Dermis microvascular lymphatic vessel endothelial cell (primary cell): ENCODE measurements around the gene RAD9A. TPM values are rescaled to one million over a fixed set of nuclear protein-coding genes. Genes with fewer than 3 reads are reported as not detected.

Source experiments
- DNase-seq, 2 donors: peaks; one replicate each; pipeline versions ENCODE4 v3.0.0 to v3.0.0-alpha.2; 2010; ENCODE audit warnings: low read depth in 2 of 2
- total RNA-seq: library from RNA; depleted of rRNA; stranded (reverse); fragments of >200 nt; gene quantifications from 2 replicates; pipeline ENCODE4 v1.2.1, GENCODE V29; 2014

The RAD9A gene
- total RNA-seq = 3.6 and 5.3 TPM in 2 replicates

DNA sequence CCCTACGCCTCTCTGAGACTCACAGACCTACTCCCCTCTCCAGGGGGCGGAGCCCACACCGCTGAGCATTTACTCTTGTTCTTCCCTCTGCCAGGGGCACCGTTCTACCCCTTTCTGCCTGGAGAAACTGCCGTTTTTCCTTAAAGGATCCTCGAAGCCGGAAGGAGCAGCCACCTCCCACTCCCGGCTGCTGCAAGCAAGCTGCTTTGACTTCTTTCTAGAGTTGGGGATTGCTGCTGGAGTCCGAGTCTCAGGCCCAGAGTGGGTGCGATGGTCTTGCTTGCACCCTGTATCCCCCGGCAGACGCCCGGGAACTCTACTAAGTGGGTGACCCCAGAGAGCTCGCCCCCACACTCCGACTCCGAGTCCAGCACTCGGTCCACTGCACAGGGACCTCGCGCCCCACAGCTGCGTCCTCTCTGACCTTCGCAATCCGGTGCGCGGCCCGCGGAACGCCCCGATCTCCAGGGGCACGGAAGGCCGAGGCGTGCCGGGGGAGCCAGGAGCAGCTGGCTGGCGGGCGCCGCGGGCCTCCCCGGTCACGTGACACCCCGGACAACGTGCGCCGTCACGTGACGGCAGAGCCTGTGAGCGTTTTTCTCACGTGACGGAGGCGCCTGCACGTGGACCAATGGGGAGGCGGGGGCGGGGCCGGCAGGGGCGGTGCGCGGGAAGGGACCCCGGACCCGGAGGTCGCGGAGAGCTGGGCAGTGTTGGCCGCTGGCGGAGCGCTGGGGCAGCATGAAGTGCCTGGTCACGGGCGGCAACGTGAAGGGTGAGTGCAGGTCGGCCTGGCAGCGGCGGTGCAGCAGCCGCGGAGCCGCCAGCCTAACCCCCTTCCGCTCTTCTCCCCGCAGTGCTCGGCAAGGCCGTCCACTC is at the start of gene RAD9A:
TSS of gene RAD9A (plus strand) at position 683 of the 879 bp plus-strand sequence. CDS start at position 742, 59 bp downstream.
- peak; percentile 84 to 96 for DNase-seq

DNA sequence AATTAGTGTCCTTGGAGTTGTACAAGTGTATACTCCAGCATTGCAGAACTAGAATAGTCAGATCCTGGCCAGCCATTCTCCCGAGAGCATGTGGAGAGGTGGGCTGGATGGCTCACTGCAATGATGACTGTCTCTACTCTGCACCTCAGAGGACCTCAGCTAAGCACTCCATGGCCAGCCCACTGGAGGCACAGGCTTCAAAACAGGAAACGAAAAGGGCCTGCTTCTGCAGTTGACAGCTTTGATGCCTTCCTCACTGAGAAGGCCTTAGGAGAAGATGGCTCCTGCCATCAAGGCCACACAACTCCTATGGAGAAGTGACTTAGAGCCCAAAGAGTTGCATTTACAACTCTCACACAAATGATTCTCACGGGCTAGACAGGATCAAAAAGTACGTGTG is 47.5 kb upstream of the RAD9A start:
- no peak for DNase-seq

DNA sequence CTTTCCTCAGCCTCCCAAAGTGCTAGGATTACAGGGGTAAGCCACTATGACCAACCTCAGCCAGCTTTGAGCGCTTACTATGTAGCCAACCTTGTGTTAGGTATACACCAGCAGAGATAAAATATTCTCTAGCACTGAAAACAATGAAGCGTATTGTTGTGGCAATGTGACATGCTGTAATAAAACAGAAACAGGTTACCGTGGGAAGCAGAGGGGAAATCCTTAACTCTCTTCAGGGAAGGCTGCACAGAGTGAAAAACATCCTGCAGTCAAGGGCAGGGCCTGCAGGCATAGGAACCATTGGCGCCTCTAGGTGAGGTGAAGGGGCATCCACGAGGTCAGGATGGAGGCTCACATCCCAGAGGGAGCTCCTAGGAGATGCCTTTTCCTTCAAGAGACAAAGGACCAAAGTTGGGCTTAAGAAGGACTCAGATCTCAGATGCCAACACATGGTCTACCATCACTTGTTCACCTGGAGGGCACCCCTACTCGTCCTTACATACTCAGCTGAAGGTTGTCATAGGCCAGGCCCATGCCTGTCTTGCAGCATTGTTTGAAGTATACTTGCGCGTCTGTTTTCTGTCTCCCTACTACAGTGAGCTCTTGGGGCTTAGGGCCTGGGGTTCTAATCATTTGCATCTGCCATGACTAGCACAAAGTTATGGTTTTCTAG is 46.4 kb upstream of the RAD9A start:
- DNase-seq = peak; percentile 52 to 68

DNA sequence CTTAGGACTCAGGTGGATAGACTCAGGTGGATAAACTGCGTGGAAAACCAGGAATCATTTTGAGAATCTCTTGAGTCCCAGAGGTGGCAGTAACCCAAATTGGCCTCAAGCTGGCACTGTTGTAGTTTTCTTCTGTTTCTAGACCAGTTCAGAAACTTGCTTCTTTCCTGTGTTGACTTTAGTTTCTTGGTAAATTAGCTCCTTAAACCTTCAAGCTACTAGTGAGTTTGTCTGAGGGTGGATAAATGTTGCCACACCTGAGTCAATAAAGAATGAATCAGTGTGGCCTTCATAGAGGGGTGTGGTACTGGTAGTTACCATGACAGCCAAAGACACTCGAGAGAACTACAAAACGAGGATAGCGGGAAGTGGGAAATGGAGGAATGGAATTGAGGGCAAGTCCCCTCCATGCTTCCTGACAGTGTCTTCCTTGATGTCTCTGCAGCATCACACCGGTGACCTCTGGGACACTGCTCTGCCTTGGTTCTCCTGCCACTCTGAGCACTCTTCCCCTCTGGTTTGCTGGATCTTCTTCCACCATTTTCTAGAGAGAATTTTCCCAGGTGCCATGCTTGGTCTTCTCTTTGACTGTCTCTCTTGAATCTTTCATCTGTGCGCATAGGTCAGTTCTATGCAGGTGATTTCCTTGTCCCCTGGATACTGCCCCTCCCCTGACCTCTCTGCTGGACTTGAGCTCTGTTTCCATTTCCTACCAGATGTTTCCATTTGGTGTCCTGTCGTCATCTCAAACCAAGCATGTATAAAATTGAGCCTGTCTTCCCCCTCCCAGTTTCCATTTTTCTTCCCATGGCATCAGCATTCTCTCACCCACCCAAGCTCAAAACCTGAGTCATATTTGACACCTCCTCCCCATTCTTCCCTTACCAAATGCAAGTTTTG is 45.6 kb upstream of the RAD9A start:
- peak in 1 of 2 donors; percentile 58 for DNase-seq

DNA sequence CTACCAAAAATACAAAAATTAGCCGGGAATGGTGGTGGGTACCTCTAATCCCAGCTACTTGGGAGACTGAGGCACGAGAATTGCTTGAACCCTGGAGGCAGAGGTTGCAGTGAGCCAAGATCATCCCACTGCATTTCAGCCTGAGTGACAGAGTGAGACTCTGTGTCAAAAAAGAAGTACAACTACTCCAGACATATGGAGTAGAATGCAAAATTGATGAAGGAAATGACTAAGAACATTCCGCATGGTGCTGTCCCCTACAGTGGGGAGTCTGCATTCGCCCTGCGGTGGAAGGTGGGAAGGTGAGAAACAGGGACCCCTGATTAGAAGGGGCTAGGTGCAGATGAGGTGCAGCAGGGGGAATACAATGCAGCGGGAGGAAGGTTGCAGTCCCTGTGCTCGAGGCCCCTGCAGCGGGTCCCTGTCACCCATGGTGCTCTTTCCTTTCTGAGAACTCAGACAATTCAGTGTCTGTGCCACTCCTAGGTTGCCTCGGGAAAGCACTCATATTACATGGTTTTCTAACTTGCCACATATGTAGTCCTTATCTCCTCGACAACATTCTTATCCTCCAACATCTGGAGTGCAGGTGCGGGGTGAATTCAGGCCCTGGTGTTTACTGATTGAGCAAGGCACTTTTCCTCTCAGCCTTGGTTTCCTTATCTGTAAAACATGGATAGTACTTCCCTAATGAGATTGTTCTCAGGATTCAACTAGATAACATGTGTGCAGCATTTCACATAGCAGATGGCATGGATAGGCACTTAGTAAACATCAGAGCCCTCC is 43.6 kb upstream of the RAD9A start:
- no peak for DNase-seq

DNA sequence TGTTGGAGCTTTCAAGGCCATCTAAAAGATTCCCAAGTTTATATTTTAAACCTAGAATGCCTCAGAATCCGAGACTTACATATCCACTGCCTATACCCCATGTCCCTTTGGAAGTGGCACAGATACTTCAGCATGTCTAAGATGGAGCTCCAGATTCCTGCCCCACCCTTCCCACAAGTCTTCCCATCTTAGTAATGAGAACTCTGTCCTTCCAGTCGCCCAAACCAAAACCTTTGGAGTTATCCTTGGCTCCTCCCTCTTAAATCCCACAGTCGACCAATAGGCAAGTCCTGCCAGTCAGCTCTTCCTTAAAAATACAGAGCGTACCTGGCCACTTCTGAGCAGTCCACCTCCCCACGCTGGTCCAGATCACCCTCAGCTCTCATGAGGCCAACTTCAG is 42.8 kb upstream of the RAD9A start:
- no peak for DNase-seq

DNA sequence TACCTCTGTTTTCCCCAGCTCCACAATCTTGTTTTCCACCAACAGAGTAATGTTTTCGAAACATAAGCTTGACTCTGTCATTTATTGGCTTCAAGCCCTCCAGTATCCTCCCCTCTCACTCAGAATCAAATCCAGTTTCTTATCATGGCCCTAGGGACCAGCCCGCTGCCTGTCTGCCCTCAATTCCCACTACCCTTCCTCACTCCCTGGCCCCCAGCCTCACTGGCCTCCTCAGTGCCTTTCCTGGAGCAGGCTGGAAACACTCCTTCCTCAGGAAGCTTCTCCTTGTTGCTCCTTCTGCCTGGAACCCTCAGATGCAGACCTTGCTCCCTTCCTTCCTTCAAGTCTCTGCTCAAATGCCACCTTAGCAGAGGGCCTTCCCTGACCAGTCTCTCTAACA is 42.3 kb upstream of the RAD9A start:
- no peak for DNase-seq

DNA sequence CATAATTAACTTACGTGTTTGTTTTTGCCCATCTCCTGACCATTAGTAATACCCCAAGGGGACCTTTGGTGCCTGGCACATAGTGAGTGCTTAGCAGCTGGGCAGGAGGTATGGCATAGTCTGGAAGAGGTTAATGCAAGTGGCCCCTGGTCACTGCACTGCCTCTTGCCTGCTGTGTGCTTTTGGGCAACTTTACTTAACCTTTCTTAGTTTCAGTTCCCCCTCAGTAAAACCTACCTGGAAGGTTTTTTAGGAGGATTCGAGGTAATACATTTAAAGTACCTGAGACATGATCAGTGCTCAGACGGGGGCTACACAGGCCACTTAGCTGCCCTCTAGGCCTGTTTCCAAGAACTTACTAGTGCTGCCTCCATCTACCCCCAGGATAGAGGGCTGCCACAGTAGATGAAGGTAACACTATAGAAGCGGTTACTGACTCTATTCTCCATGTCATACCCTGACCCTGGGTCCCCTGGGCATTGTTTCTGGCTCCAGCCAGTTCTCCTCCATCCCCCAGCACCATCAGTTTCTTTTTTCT is 41.8 kb upstream of the RAD9A start:
- DNase-seq = no peak

DNA sequence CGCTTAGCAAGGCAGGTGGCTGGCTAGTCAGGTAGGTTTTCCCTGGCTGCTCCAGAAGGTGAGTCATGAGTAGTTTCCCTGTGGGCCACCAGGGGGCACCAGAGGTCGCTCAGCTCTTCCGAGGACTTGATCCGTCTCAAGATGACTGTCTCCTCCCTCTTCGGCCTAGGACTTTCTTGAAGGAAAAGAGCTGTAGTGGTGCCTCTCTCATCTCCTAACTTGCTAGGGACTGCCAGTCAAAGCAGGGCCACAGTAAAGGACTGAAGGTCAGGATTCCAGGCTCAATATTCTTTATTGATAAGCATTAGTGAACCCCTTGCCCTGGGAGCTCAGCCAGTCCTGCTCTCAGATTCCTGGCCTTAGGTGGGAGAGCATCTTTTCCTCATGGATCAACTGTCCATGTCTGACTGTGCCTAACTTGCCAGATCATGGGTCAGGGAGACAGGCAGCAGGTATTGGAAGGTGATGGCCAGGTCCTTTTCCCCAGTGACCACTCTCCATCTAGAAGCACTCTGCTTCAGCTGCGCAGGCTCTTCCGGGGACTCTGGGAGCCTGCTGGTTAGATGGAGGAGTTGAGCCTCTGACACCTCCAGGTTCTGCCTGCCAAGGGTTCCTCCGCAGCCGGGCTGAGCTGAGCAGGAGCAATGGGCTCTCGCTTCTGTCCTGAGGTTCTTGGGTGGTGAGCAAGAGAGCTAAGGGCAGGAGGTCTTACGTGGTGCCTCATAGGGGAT is 40.3 kb upstream of the RAD9A start:
- DNase-seq = peak in 1 of 2 donors; percentile 73

DNA sequence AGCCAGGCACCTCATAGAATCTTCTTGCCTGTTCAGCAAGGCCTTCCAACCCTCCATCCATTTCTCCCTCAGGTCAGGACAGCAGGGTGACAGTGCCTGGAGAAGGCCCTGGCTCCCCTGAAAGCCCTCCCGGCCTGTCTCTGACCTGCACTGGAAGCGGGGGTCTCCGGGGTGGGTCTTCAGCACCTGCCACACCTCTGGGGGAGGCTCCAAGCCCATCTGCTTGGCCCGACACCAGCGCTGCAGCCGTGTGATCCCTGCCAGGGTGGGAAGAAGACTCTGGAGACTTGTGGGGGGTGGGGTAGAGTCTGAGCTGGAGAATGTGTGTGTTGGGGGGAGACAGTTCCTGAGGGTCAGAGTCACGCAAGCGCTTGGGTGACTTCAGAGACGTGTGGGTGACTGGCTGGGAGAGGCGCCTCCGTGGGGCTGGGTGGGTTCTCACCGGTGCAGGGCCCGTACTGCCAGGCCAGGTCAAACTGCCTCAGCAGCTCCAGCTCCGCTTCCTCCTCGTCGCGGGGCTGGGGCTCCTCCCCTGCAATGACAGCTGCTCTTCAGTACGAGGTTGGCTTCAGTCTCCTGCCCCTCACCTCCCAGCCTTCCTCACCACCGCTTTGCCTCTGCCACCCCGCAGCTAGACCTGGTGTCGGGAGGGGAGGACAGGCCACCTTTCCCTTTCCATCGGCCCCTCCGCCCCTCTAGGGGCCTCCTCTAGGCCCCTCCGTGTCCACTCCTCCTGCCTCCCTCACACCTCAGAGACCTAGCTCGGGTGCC is 39.1 kb upstream of the RAD9A start:
- DNase-seq = peak in 1 of 2 donors; percentile 60

DNA sequence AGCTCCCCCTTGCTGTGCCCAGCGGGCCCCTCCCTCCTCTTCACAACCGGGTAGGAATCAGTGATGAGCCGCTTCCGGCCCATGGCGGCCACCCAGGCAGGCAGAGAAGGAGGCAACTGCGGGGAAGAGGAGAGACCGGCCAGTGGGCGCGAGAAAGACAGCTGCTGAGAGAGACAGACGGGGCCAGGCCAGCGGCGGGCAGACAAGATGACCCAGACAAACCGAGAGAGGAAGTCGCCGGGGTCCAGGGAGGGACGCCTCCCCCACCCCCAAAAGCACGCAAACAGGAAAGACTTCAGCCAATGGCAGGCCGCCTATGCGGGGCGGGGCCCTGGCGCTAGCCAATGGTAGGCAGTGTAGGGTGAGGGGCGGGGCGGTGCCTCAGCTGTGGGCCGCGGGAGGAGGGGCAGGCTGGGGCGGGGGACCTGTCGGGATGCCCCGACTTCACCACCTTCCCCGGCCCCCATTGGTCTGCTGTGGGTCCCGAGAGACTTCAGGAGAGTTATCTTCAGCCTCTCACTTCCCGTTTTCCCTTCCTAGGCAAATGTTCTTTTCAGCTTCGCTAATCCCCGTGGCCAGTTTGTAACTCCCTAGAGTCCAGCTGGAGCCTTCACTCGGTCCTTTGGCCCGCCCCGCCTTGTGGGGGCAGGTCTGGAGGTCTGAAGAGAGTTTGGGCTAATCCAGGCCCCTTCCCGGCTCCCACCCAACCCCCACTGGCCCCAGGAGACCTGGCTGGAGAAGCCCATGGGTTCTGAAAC is 38.3 kb upstream of the RAD9A start, which contains the start of gene POLD4:
TSS of gene POLD4 (minus strand) at position 230 of the 758 bp plus-strand sequence. CDS start at position 83, 147 bp downstream.
- peak; percentile 84 to 98 for DNase-seq

DNA sequence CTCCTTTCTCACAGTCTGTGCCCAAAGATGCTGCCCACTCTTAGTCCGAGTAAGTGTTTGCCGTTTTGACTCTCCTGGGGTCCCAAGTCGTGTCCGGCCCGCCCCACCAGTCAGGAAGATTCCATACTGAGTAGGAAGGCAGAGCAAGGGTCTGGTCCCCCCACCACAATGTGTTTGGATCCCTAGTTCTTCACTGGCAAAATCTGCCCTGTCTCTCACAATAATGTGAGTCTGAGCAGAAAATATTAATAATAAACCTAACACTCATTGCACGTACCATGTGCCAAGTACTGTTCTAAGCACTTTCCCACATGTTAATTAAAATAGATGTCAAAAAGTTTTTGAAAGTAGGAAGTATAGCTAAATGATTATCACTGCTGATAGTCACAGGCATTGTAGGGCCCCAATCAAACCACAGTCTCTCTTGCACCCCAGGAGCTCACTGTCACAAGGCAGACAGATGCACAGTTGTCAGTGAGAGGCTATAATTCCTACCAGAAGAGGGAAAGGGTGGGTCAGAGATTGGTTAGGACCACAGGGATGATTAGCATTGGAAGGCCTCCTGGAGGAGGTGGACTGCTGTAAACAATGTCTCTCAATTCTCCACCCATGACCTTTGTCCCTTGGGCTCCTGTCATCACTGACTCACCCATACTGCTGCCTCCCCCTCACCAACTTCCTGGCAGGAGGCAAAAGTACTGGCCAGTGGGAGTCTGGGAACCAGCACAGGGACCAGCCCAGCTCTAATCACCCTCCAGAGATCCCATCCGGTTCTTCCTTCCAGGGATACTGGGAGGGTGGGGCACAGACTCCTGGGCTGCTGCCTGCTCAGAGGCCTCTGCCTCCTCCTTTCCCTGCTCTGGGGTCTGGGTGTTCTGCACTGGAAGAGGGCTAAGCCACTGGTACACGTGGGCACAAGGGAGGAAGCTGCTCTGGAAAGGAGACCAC is 37.4 kb upstream of the RAD9A start:
- DNase-seq = peak; percentile 73 to 97

DNA sequence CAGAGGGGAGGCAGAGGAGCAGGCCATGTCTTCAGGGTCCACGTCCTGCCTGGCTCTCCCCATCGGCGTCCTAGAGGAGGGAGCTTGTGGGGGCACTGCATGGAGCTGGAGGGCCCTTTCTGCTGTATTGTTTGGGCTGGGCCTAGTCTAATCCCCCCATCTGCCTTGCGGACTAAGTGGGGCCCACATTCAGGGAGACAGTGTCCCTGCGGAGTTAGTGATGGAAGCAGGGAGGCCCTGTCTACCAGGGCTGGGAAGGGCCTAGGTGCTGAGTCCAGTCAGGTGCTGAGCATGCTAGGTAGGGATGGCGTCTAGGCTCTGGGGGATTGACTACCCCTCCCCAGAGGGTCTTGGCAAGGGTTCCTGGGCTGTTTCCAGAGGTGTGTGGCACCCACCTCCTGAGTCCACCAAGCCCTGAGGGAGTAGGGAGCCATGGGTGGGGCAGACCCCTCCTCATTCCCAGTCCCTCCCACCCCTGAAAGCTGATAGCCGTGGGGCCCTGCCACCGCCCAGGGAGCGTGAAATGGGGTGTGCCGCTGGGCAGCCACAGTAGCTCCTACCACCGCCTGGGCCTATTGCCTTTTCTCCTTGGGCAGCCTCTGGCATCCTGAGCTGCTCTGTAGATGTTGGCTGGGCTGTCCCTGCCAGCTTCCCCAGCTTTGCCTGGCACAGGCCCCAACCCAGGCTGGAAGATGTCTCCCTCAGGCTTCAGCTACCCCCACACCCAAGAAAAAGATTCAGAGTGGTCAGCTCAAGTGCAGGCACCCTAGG is 36.6 kb upstream of the RAD9A start:
- no peak for DNase-seq

DNA sequence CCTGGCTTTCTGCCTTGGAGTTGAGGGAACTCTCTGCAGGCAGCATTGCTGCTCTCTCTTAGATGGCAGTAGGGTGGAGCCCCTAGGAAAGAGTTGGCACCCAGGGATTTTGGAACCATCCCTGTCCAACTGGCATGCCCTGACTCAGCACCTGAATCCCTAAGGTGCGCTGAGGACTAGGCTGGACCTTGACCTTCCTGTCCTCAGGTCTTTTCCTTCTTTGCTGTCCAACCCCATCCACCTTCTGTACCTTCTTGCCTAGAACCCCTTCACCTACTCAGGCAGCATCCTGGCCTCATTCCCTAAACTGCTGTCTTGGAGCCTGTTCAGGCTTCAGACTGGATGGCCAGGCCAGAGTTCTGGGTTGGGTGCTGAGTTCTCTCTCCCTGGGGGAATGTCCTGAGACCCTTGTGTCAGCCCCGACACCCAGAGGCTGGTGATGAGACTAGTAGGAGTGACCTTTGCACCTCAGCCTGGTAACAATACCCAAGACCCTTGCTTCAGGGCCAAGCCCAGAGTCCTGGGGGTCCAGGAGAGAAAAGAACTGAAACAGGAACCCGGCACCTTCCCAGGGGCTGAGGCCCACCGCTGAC is 35.9 kb upstream of the RAD9A start:
- DNase-seq = no peak

DNA sequence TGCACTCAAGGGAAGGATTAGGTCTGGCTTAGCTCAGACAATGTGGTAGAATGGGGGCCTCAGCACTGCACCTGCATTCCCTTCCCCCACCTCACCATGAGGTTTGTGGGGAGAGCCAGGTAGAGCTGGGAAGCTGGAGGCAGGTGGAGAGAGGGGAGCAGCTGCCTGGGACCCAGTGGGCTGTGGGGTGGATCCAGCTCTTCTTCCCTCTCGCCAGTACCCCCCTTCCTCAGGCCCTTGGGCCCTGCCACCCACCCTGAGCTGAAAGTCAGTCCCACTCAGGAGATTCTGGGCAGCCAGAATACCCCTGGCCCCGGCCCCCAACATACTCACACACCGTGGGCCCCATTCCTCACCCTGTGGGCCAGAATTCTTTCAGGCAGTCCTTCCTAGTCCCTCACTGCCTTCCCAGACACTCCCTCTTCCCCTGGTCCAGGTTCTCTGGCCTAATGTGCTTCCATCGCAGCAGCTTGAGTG is 35.4 kb upstream of the RAD9A start:
- no peak for DNase-seq
